ENCODE measurements around the gene ING1.

GRCh38 chr13:110716247-110716515 is 2.7 kb downstream of the ING1 start:
- TF ChIP-seq POLR2A (IDR thresholded peaks at IDR 0.05; ENCODE audit: low read length) (no peak), GATA1 (IDR thresholded peaks at IDR 0.05; ENCODE audit: low read depth, low read length) (no peak)

Measured in erythroblast (primary cell).